Stomach (tissue), 4 donors: ENCODE measurements around the gene HDGFL2.

ENCODE experiments used
- CTCF ChIP-seq, 7 experiments: fragments of 450-650 bp in 4 of 7; fragments of 200-600 bp in 3 of 7; sonication (generic) in 3 of 7; IDR thresholded peaks; one replicate each; pipeline ENCODE4 v1.5.1; 2016 to 2019; ENCODE audit warnings: antibody characterized with exemption in 7 of 7, control low read depth in 2 of 7, mild to moderate bottlenecking in 1 of 7
- EP300 ChIP-seq: sonication (generic); formaldehyde crosslinking; IDR thresholded peaks from one replicate; pipeline ENCODE4 v1.6.1; 2017; ENCODE audit warnings: antibody characterized with exemption
- POLR2A ChIP-seq, 4 donors: fragments of 450-650 bp; IDR thresholded peaks; one replicate each; pipeline ENCODE4 v1.6.1; 2016; ENCODE audit warnings: antibody characterized with exemption in 4 of 4, control low read depth in 2 of 4, mild to moderate bottlenecking in 1 of 4, moderate library complexity in 1 of 4
- POLR2AphosphoS5 ChIP-seq, 3 donors: sonication (generic); formaldehyde crosslinking; IDR thresholded peaks; one replicate each; pipeline ENCODE4 v1.6.1; 2016; ENCODE audit warnings: antibody characterized with exemption in 3 of 3

GRCh38 chr19:4536798-4537197 lies 64.7 kb downstream of the HDGFL2 start:
- TF ChIP-seq CTCF (IDR thresholded peaks at IDR 0.05) = no peak
- TF ChIP-seq POLR2A (IDR thresholded peaks at IDR 0.05) = no peak
- no peak for TF ChIP-seq POLR2AphosphoS5 (IDR thresholded peaks at IDR 0.05)
- no peak for TF ChIP-seq EP300
